Body of pancreas (tissue), 4 donors: ENCODE measurements around the gene TMEM130. TPM values are rescaled to one million over a fixed set of nuclear protein-coding genes. Genes with fewer than 3 reads are reported as not detected.

Experiments used
- ATAC-seq: fragments of 150-250 bp; one replicate; pipeline ENCODE4 v1.9.1; 2016
- DNase-seq, 4 donors: peaks; one replicate each; pipeline ENCODE4 v3.0.0-alpha.2; 2019
- H3K27ac ChIP-seq, 4 donors: fragments of 200-600 bp; sonication (generic); 1 replicate in 3 of 4; 2 replicates in 1 of 4; pipeline versions ENCODE4 v1.5.1 to v1.6.1; 2016 to 2019; ENCODE audit warnings: mild to moderate bottlenecking in 1 of 4, mixed read lengths in 1 of 4, moderate library complexity in 1 of 4
- H3K27me3 ChIP-seq, 2 donors: fragments of 200-600 bp; sonication (generic); one replicate each; pipeline ENCODE4 v1.6.0; 2016; ENCODE audit warnings: mild to moderate bottlenecking in 1 of 2
- H3K36me3 ChIP-seq, 2 donors: fragments of 200-600 bp; sonication (generic); replicated peaks in 1 of 2; 2 replicates each; pipeline ENCODE4 v1.5.1; 2016; ENCODE audit warnings: low read depth in 2 of 2; ENCODE audit not compliant: insufficient read depth in 1 of 2
- H3K4me1 ChIP-seq: fragments of 200-600 bp; sonication (generic); one replicate; pipeline ENCODE4 v1.6.0; 2016
- H3K4me3 ChIP-seq, 2 donors: fragments of 200-600 bp; sonication (generic); 1 replicate in 1 of 2; 2 replicates in 1 of 2; pipeline ENCODE4 v1.5.1; 2016 to 2019
- H3K9me3 ChIP-seq, 3 donors: fragments of 200-600 bp; sonication (generic); 1 replicate in 2 of 3; 2 replicates in 1 of 3; pipeline ENCODE4 v1.5.1; 2016
- POLR2A ChIP-seq, 3 donors: fragments of 450-650 bp; IDR thresholded peaks; one replicate each; pipeline ENCODE4 v1.6.1; 2016; ENCODE audit warnings: antibody characterized with exemption in 3 of 3, mild to moderate bottlenecking in 2 of 3
- WGBS, 2 donors: methylation state at CpG; one replicate each; pipeline ENCODE4 v1.1.5; 2017; 5-methylcytosine and 5-hydroxymethylcytosine counted together
- intact Hi-C: fragments of 100-400 bp; cut with DNase I; formaldehyde crosslinking; loops from one replicate; pipeline ENCODE4 v1.15.1; 2023
- total RNA-seq, 2 donors: library from RNA; depleted of rRNA; stranded (reverse); fragments of >200 nt; gene quantifications; one replicate each; pipeline ENCODE4 v1.1.0, GENCODE V29; 2016
- TF ChIP-seq, protein P1 (sequence below), 7 experiments: fragments of 450-650 bp in 4 of 7; fragments of 200-600 bp in 3 of 7; sonication (generic) in 3 of 7; IDR thresholded peaks; one replicate each; pipeline ENCODE4 v1.5.1; 2016 to 2019; ENCODE audit warnings: antibody characterized with exemption in 7 of 7

Gene TMEM130
- total RNA-seq, 2 donors from 2014 or later, result 0.52 to 0.66 TPM

DNA sequence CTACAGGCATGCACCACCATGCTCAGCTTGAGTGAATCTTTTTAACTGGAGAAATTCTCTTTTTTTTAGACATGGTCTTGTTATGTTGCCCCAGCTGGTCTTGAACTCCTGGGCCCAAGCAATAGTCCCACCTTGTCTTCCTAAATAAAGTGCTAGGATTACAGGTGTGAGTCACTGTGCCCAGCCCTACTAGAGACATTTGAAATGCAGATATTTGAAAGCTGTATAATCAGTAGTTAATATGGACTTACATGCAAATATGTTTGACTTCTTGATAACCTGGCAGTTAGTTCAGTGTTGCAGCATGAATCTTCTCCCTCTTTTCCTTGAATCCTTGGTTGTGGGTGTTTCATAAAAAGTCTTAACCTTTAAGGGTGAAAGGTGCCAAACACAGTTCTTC is 17.2 kb upstream of the TMEM130 start:
- Histone ChIP-seq H3K36me3 (peaks cover 0 to 18% of the 10 kb centered on the region in 2 donors), H3K4me1 (no peaks in the 10 kb centered on the region), H3K4me3 (no peak overlapping the region), H3K27me3 (no peaks in the 10 kb centered on the region), H3K27ac (no peak overlapping the region), H3K9me3 (no peaks in the 10 kb centered on the region)
- ATAC-seq, result no peak
- intact Hi-C loops, result no loop called here
- no peak for DNase-seq
- TF ChIP-seq, protein P1, sequence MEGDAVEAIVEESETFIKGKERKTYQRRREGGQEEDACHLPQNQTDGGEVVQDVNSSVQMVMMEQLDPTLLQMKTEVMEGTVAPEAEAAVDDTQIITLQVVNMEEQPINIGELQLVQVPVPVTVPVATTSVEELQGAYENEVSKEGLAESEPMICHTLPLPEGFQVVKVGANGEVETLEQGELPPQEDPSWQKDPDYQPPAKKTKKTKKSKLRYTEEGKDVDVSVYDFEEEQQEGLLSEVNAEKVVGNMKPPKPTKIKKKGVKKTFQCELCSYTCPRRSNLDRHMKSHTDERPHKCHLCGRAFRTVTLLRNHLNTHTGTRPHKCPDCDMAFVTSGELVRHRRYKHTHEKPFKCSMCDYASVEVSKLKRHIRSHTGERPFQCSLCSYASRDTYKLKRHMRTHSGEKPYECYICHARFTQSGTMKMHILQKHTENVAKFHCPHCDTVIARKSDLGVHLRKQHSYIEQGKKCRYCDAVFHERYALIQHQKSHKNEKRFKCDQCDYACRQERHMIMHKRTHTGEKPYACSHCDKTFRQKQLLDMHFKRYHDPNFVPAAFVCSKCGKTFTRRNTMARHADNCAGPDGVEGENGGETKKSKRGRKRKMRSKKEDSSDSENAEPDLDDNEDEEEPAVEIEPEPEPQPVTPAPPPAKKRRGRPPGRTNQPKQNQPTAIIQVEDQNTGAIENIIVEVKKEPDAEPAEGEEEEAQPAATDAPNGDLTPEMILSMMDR (IDR thresholded peaks at IDR 0.05), result no peak
- TF ChIP-seq POLR2A (IDR thresholded peaks at IDR 0.05), result no peak

- ATAC-seq, result no peak
- Histone ChIP-seq H3K27ac (no peak overlapping the region), H3K9me3 (no peaks in the 10 kb centered on the region), H3K27me3 (no peaks in the 10 kb centered on the region), H3K4me1 (peaks cover 10% of the 10 kb centered on the region), H3K4me3 (no peak overlapping the region), H3K36me3 (peaks cover 0 to 12% of the 10 kb centered on the region in 2 donors)
- WGBS, 2 donors, result 77 to 80% methylated on average over 4 of the region's 4 CpGs
- no peak for TF ChIP-seq POLR2A (IDR thresholded peaks at IDR 0.05)
- TF ChIP-seq, protein P1 (IDR thresholded peaks at IDR 0.05), result no peak
- DNase-seq, result no peak
- intact Hi-C loops, result no loop called here
These were observed 14.6 kb upstream of the TMEM130 start for GRCh38 chr7:98884416-98884815.

DNA sequence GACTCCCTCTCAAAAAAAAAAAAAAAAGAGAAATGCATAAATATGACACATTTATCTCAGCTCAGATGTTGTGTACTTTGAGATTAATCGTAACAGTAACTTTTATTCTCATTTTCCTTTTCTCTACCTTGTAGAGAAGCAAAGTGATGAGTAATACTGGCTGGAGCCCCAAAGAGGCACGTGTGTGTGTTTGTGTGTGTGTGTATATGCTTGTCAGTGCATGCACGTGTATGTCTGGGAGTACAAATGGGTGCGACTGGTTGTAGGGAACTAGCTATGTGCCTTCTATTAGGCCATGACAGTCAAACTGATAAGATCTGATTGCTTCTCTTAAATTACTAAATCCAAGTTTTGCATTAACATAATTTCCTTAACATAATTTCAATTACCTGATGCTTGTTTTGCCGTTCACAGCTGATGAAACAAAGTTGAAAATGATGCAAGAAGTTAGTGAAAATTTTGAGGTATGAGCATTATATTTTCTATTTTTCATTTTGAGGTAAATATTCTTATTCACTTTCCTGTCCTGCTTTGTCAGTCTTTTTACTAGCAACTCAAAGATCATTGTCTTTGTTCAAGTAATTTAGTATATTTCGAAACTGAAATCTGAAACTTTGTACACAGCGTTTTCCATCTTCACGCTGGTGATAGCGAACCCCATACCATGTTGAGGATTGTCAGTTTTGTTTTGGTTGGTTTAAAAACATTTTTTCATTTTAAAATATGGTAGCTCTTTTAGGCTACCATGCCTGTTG is 11.9 kb upstream of the TMEM130 start:
- 84 to 87% methylated on average over 9 of the region's 9 CpGs for WGBS, 2 donors
- ATAC-seq (no peak), DNase-seq (no peak)
- no peaks in the 10 kb centered on the region for H3K9me3 ChIP-seq
- H3K27me3 ChIP-seq, result no peaks in the 10 kb centered on the region
- peaks cover 0 to 8% of the 10 kb centered on the region in 2 donors for H3K36me3 ChIP-seq
- H3K27ac ChIP-seq, result no peak overlapping the region
- H3K4me3 ChIP-seq, result no peak overlapping the region
- intact Hi-C loops, result no loop called here
- H3K4me1 ChIP-seq, result peaks cover 16% of the 10 kb centered on the region
- TF ChIP-seq, protein P1 (IDR thresholded peaks at IDR 0.05), result no peak
- no peak for TF ChIP-seq POLR2A (IDR thresholded peaks at IDR 0.05)

DNA sequence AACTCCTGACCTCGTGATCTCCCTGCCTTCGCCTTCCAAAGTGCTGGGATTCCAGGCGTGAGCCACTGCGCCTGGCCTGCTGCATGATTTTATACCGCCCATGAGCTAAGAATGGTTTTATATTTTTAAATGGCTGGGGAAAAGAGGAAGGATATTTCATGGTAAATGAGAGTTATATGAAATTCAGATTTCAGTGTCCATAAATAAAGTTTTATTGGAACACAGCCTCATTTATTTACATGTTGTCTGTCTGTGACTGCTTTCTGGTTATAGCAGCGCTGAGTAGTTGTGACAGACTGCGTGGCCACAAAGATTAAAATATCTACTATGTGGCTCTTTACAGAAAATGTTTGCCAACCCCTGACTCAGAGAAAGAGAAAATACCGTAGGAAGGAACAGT is 10.7 kb upstream of the TMEM130 start:
- Histone ChIP-seq H3K36me3 (peaks cover 0 to 8% of the 10 kb centered on the region in 2 donors), H3K9me3 (no peaks in the 10 kb centered on the region), H3K27me3 (no peaks in the 10 kb centered on the region), H3K27ac (peak overlapping the region in 2 of 4 donors; percentile 94 to 97), H3K4me1 (peaks cover 16% of the 10 kb centered on the region), H3K4me3 (no peak overlapping the region)
- no peak for ATAC-seq
- intact Hi-C loops, result no loop called here
- DNase-seq, result no peak
- WGBS, 2 donors, result 86 to 93% methylated on average over 8 of the region's 8 CpGs
- no peak for TF ChIP-seq POLR2A (IDR thresholded peaks at IDR 0.05)
- TF ChIP-seq, protein P1 (IDR thresholded peaks at IDR 0.05), result no peak

- no peak for ATAC-seq
- WGBS, 2 donors, result 6 to 18% methylated on average over 9 of the region's 9 CpGs
These were observed 10.1 kb upstream of the TMEM130 start for GRCh38 chr7:98879979-98880315.

More at GRCh38 chr7:98879979-98880315, 10.1 kb upstream of the TMEM130 start:
- Histone ChIP-seq H3K27ac (peak overlapping the region; percentile 72 to 97 (median 92)), H3K9me3 (no peaks in the 10 kb centered on the region), H3K4me1 (peaks cover 16% of the 10 kb centered on the region), H3K4me3 (no peak overlapping the region), H3K36me3 (peaks cover 0 to 8% of the 10 kb centered on the region in 2 donors), H3K27me3 (no peaks in the 10 kb centered on the region)
- no peak for TF ChIP-seq POLR2A (IDR thresholded peaks at IDR 0.05)
- TF ChIP-seq, protein P1 (IDR thresholded peaks at IDR 0.05), result no peak
- intact Hi-C loops, result no loop called here
- DNase-seq, result no peak
